HepG2 (cell line): ENCODE data around the gene C1QL4. TPM values are rescaled to one million over a fixed set of nuclear protein-coding genes. Genes with fewer than 3 reads are reported as not detected.
"Not testable (repeated sequence)": the region's sequence is repeated elsewhere in the genome, so short reads cannot be mapped to it uniquely, and the experiment has no call there.

Experiments used
- ATAC-seq: fragments of 200-7000 bp; cut with Tn5 transposase; 3 replicates; pipeline ENCODE4 v1.9.1; 2020; ENCODE audit warnings: mild to moderate bottlenecking, moderate library complexity
- BruUV-seq: library from RNA; stranded (reverse); fragments of 400-500 nt; replicated peaks from 2 replicates; lab custom pipeline; 2021; lab: Mats Ljungman, UMichigan
- CTCF ChIA-PET: fragments of 300-600 bp; formaldehyde crosslinking; extraction: SDS; loops from one replicate; lab custom pipeline; 2021; ENCODE audit warnings: low total read pairs, inconsistent platforms, low intra/inter-chr PET ratio; lab: Yijun Ruan, JAX
- POLR2A ChIA-PET: fragments of 350-600 bp; sonication (Branson Sonifier 250); formaldehyde crosslinking; loops from one replicate; lab custom pipeline; 2020; ENCODE audit warnings: antibody characterized with exemption, inconsistent platforms; lab: Yijun Ruan, JAX
- DNase-seq: peaks from one replicate; pipeline ENCODE4 v3.0.0-alpha.2; 2015; ENCODE audit warnings: low spot score
- FAIRE-seq: peaks from 3 replicates; lab custom pipeline; 2011; peaks lifted over from hg19 to GRCh38; lab: Jason Lieb, UNC
- H2AFZ ChIP-seq: one replicate; pipeline ENCODE4 v1.6.1; 2011; ENCODE audit warnings: low read length, inconsistent platforms
- H3K27ac ChIP-seq: fragments of 300-600 bp; 3 replicates; pipeline ENCODE4 v1.8.0; 2011; ENCODE audit warnings: mixed run types, mild to moderate bottlenecking, mixed read lengths, low read length, inconsistent platforms; ENCODE audit not compliant: insufficient read depth; ENCODE audit errors: extremely low read length
- H3K27me3 ChIP-seq, 2 experiments: fragments of 200-600 bp in 1 of 2; 2 replicates in 1 of 2; 3 replicates in 1 of 2; pipeline versions ENCODE4 v1.6.0 to v1.8.0; 2011; ENCODE audit warnings: low read length in 2 of 2, mild to moderate bottlenecking in 2 of 2, moderate library complexity in 2 of 2, inconsistent platforms in 1 of 2; ENCODE audit not compliant: insufficient read depth in 2 of 2, control insufficient read depth in 1 of 2
- H3K36me3 ChIP-seq, 2 experiments: fragments of 200-600 bp in 1 of 2; replicated peaks in 1 of 2; 2 replicates in 1 of 2; 3 replicates in 1 of 2; pipeline versions ENCODE4 v1.5.1 to v1.8.0; 2011; ENCODE audit warnings: low read length in 2 of 2, inconsistent platforms in 1 of 2; ENCODE audit not compliant: insufficient read depth in 2 of 2, control insufficient read depth in 1 of 2
- H3K4me1 ChIP-seq: 2 replicates; pipeline ENCODE4 v1.5.1; 2012; ENCODE audit warnings: low read length, inconsistent platforms; ENCODE audit not compliant: insufficient read depth
- H3K4me2 ChIP-seq: 2 replicates; pipeline ENCODE4 v1.6.0; 2011; ENCODE audit warnings: low read depth, low read length, inconsistent platforms
- H3K4me3 ChIP-seq, 3 experiments: fragments of 200-600 bp in 1 of 3; sonication (generic), shearing (Covaris generic) in 1 of 3; replicated peaks in 1 of 3; 2 replicates each; pipeline ENCODE4 v1.5.1; 2011 to 2016; ENCODE audit warnings: low read length in 3 of 3, inconsistent platforms in 2 of 3, low read depth in 2 of 3, mild to moderate bottlenecking in 2 of 3, control low read depth in 1 of 3, mixed read lengths in 1 of 3; ENCODE audit not compliant: insufficient read depth in 1 of 3
- H3K79me2 ChIP-seq: one replicate; pipeline ENCODE4 v1.6.1; 2011; ENCODE audit warnings: low read length, inconsistent platforms; ENCODE audit not compliant: insufficient read depth
- H3K9ac ChIP-seq: 2 replicates; pipeline ENCODE4 v1.6.0; 2011; ENCODE audit warnings: mild to moderate bottlenecking, low read depth, low read length, inconsistent platforms; ENCODE audit not compliant: insufficient read depth
- H3K9me3 ChIP-seq: 2 replicates; pipeline ENCODE4 v1.5.1; 2012; ENCODE audit warnings: mild to moderate bottlenecking, low read length
- H4K20me1 ChIP-seq: 2 replicates; pipeline ENCODE4 v1.6.0; 2011; ENCODE audit warnings: inconsistent platforms, mild to moderate bottlenecking, low read length, moderate library complexity; ENCODE audit not compliant: insufficient read depth
- HNF4A ChIP-seq: sonication (generic); formaldehyde crosslinking; IDR thresholded peaks from 2 replicates; pipeline ENCODE4 v1.4.0; 2020; ENCODE audit warnings: missing genetic modification reagents
- SNRNP70 ChIP-seq: fragments of 200-400 bp; formaldehyde crosslinking; IDR thresholded peaks from 2 replicates; pipeline ENCODE4 v1.6.1; 2017; ENCODE audit warnings: mild to moderate bottlenecking, low read depth, low read length, moderate library complexity
- TOE1 ChIP-seq: sonication (generic); formaldehyde crosslinking; IDR thresholded peaks from 2 replicates; pipeline ENCODE4 v1.4.0; 2020; ENCODE audit warnings: mild to moderate bottlenecking, missing genetic modification reagents
- ZC3H4 ChIP-seq: sonication (generic); formaldehyde crosslinking; IDR thresholded peaks from 2 replicates; pipeline ENCODE4 v1.4.0; 2020; ENCODE audit warnings: missing genetic modification reagents, borderline replicate concordance
- WGBS: methylation state at CpG from one replicate; pipeline ENCODE4 v1.1.6; 2017; ENCODE audit warnings: low lambda C conversion rate; 5-methylcytosine and 5-hydroxymethylcytosine counted together
- in situ Hi-C: cut with HindIII; loops from 2 replicates; pipeline ENCODE4 v1.10.0; 2017; ENCODE audit warnings: low pct_unique_long_range_greater_than_20kb; ENCODE audit not compliant: extremely low pct_ligation_motif_present
- intact Hi-C: fragments of 100-400 bp; cut with micrococcal nuclease; formaldehyde crosslinking; loops from one replicate; pipeline ENCODE4 v1.10.0; 2022; ENCODE audit not compliant: unreplicated experiment
- polyA plus RNA-seq, 8 experiments: library from polyadenylated mRNA; depleted of rRNA in 3 of 8; stranded (reverse) in 7 of 8; unstranded in 1 of 8; fragments of >200 nt; fragmentation: Illumina TruSeq in 4 of 8; extraction: Trizol in 4 of 8; gene quantifications; 2 replicates each; pipeline versions ENCODE4 v1.2.1 to v1.2.3, GENCODE V29; 2011 to 2016; ENCODE audit warnings: low read depth in 4 of 8, missing spikeins in 1 of 8, mixed read lengths in 1 of 8; ENCODE audit not compliant: insufficient read depth in 1 of 8
- total RNA-seq, 5 experiments: library from RNA; depleted of rRNA; stranded (reverse); fragments of >200 nt; fragmentation: Illumina TruSeq; extraction: Trizol; gene quantifications; 2 replicates each; pipeline ENCODE4 v1.2.3, GENCODE V29; 2016; ENCODE audit warnings: low read depth in 1 of 5

Gene C1QL4
- total and polyA plus RNA-seq, 2 of the 13 experiments (the other 11 are each of a cell fraction or from before 2014, with no cell fraction given): 0.03 TPM; not detected in 1

GRCh38 chr12:49314811-49315210 lies 22.2 kb downstream of the C1QL4 start:
- Histone ChIP-seq H3K9me3 (no peaks in the 10 kb centered on the region), H3K27ac (no peak overlapping the region), H3K79me2 (no peaks in the 10 kb centered on the region), H3K27me3 (no peaks in the 10 kb centered on the region), H2AFZ (no peak overlapping the region), H3K4me1 (peaks cover 9% of the 10 kb centered on the region), H3K4me3 (no peak overlapping the region), H4K20me1 (no peaks in the 10 kb centered on the region), H3K36me3 (no peaks in the 10 kb centered on the region), H3K9ac (no peak overlapping the region), H3K4me2 (no peak overlapping the region)
- 0% methylated on average over 1 of the region's 1 CpG for WGBS
- no peak for DNase-seq
- in situ Hi-C loops (no loop called here), intact Hi-C loops (no loop called here)
- no peak for FAIRE-seq
- ChIA-PET POLR2A (no interaction called here), CTCF (interaction anchor here (0.6 kb wide), 1 partner anchor 199 kb away, joined by 3 read pairs; no protein-coding TSS in a partner anchor)
- ATAC-seq: peak; percentile 31; the same call in 2 of the 3 replicates
- BruUV-seq: no TSS peak
- TF ChIP-seq SNRNP70: no peak
- no peak for TF ChIP-seq ZC3H4 (CRISPR knock-in tag)
- TF ChIP-seq HNF4A (CRISPR knock-in tag): peak; percentile 23; the same call in 1 of the 2 replicates
- no peak for TF ChIP-seq TOE1 (CRISPR knock-in tag)

GRCh38 chr12:49310451-49311000 lies 26.5 kb downstream of the C1QL4 start:
- H4K20me1 ChIP-seq, intact Hi-C loops, DNase-seq, H3K27me3 ChIP-seq, H3K4me3 ChIP-seq, CTCF ChIA-PET, H2AFZ ChIP-seq, H3K36me3 ChIP-seq, in situ Hi-C loops, H3K27ac ChIP-seq, H3K9ac ChIP-seq, H3K9me3 ChIP-seq, BruUV-seq, FAIRE-seq, POLR2A ChIA-PET, ATAC-seq, H3K4me2 ChIP-seq, H3K79me2 ChIP-seq: not testable (repeated sequence)
- peaks cover 20% of the 10 kb centered on the region for H3K4me1 ChIP-seq
- WGBS: 19% methylated on average over 3 of the region's 3 CpGs
